Tibial nerve (tissue), 4 donors: Measurements from ENCODE around the gene MFGE8. TPM values are rescaled to one million over a fixed set of nuclear protein-coding genes. Genes with fewer than 3 reads are reported as not detected.

Source experiments
- DNase-seq, 2 donors: peaks; one replicate each; pipeline ENCODE4 v3.0.0-alpha.2; 2019; ENCODE audit warnings: low spot score in 2 of 2
- H3K27ac ChIP-seq, 4 donors: fragments of 200-600 bp; sonication (generic) in 3 of 4; one replicate each; pipeline ENCODE4 v1.5.1; 2017 to 2019; ENCODE audit warnings: mild to moderate bottlenecking in 1 of 4
- H3K27me3 ChIP-seq, 2 donors: fragments of 200-600 bp; sonication (generic) in 1 of 2; one replicate each; pipeline versions ENCODE4 v1.5.1 to v1.6.0; 2017 to 2019
- H3K36me3 ChIP-seq, 3 donors: fragments of 200-600 bp; sonication (generic); one replicate each; pipeline ENCODE4 v1.5.1; 2018 to 2019
- H3K4me1 ChIP-seq, 4 donors: fragments of 200-600 bp; sonication (generic) in 3 of 4; one replicate each; pipeline ENCODE4 v1.5.1; 2017 to 2019
- H3K4me3 ChIP-seq, 4 donors: fragments of 200-600 bp; sonication (generic) in 3 of 4; one replicate each; pipeline ENCODE4 v1.5.1; 2017 to 2019; ENCODE audit warnings: mild to moderate bottlenecking in 1 of 4, moderate library complexity in 1 of 4
- H3K9me3 ChIP-seq, 4 donors: fragments of 200-600 bp; sonication (generic) in 3 of 4; one replicate each; pipeline ENCODE4 v1.5.1; 2017 to 2019
- EP300 ChIP-seq, 2 donors: sonication (generic); formaldehyde crosslinking; IDR thresholded peaks; one replicate each; pipeline ENCODE4 v1.6.1; 2017; ENCODE audit warnings: antibody characterized with exemption in 2 of 2, mild to moderate bottlenecking in 1 of 2
- POLR2A ChIP-seq, 2 donors: fragments of 450-650 bp; IDR thresholded peaks; one replicate each; pipeline ENCODE4 v1.6.1; 2017; ENCODE audit warnings: antibody characterized with exemption in 2 of 2, mild to moderate bottlenecking in 2 of 2, moderate library complexity in 2 of 2
- WGBS, 2 donors: methylation state at CpG; one replicate each; pipeline ENCODE4 v1.1.5; 2018; 5-methylcytosine and 5-hydroxymethylcytosine counted together
- total RNA-seq, 4 donors: library from RNA; depleted of rRNA; stranded (reverse); fragments of >200 nt; gene quantifications; one replicate each; pipeline ENCODE4 v1.1.0, GENCODE V29; 2016
- TF ChIP-seq, protein P1 (sequence below), 5 experiments: fragments of 200-600 bp in 3 of 5; fragments of 450-650 bp in 2 of 5; sonication (generic) in 3 of 5; IDR thresholded peaks; one replicate each; pipeline ENCODE4 v1.5.1; 2016 to 2019; ENCODE audit warnings: antibody characterized with exemption in 5 of 5, mild to moderate bottlenecking in 3 of 5, moderate library complexity in 2 of 5

Gene MFGE8
- total RNA-seq, 4 donors from 2014 or later = 349 to 553 (median 488) TPM

DNA sequence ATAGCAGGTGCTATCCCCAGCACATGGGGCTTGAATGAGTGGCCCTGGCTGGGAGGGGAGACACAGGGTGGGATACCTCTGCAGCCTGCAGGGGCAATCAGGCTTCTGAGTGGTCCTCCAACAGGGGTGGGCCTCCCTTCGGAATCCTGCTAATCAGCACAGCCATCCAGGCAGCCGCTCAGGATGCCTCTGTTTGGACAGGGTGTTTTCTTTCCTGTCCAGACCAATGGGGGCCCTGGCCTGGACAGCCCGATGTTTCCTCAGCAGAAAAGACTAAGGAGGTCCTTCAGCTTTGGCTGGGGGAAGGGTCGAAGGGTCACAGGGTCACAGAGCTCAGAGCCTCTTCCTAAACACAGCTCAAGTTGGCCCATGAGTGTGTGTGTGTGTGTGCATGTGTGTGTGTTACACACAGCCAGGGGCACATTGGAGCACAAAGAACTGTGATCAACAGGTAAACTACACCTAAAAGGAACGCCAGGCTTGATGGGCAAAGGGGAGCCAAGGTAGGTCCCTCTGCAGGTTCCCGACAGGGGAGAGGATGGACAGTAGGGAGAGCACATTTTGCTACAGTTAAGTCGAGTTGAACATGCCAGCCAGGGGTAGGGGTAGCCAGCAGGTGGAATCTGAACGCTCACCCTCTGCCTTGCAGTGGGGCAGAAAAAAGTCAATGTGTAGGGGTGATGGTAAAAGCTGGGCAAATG lies 16.7 kb downstream of the MFGE8 start:
- no peak for DNase-seq
- Histone ChIP-seq H3K4me3 (no peak overlapping the region), H3K27me3 (peaks cover 0 to 28% of the 10 kb centered on the region in 2 donors), H3K36me3 (peaks cover 0 to 25% (median 0%) of the 10 kb centered on the region in 3 donors), H3K27ac (peak overlapping the region in 2 of 4 donors; percentile 66 to 84), H3K9me3 (no peaks in the 10 kb centered on the region), H3K4me1 (peaks cover 0 to 36% (median 23%) of the 10 kb centered on the region in 4 donors)
- TF ChIP-seq, protein P1, sequence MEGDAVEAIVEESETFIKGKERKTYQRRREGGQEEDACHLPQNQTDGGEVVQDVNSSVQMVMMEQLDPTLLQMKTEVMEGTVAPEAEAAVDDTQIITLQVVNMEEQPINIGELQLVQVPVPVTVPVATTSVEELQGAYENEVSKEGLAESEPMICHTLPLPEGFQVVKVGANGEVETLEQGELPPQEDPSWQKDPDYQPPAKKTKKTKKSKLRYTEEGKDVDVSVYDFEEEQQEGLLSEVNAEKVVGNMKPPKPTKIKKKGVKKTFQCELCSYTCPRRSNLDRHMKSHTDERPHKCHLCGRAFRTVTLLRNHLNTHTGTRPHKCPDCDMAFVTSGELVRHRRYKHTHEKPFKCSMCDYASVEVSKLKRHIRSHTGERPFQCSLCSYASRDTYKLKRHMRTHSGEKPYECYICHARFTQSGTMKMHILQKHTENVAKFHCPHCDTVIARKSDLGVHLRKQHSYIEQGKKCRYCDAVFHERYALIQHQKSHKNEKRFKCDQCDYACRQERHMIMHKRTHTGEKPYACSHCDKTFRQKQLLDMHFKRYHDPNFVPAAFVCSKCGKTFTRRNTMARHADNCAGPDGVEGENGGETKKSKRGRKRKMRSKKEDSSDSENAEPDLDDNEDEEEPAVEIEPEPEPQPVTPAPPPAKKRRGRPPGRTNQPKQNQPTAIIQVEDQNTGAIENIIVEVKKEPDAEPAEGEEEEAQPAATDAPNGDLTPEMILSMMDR (IDR thresholded peaks at IDR 0.05) = no peak
- no peak for TF ChIP-seq POLR2A (IDR thresholded peaks at IDR 0.05)
- TF ChIP-seq EP300 (IDR thresholded peaks at IDR 0.05) = no peak
- 62 to 64% methylated on average over 8 of the region's 8 CpGs for whole genome bisulfite sequencing, 2 donors

DNA sequence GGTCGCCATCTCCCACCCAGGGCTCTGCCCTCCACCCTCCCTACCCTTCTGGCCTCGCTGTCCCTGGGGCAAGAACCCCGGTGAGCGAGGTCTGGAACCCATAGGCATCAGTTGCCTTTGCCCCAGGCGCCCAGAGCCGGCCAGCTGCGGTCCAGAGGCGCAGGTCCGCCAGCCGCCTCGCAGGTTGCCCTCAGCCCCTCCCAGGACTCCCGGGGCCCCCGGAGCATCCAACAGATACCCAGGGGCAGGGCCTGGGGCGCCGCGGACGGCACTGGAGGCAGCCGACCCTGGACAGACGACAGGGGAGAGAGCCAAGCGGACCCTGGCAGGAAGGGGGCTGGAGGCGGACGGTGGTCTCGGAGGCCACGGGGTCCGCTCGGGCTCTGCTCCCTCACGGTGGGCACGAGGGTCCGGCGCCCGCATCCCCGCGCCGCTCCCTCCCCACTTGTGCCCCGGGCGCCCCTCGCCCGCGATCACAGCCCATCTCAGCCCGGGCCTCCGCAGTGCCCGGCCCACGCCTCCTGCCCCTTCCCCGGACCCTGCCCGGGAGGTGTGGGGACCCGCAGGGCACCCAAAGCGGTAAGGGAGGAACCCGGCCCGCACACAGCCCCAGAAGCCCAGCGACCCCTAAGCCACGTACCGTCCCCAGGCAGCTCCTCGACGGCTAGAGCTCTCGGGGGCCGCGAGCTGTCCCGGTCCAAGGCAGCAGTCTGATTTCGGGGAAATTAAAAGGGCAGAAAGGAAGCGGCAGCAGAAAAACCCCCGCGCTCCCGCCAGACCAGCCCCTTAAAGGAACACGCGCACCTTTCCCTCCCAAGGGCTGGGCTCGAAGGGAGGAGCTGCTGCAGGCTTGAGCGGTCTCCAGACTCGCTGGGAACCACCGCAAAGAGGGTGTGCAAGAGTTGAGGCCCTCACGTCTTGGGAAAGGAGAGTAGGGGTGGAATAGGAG lies 18.1 kb downstream of the MFGE8 start, which contains the start of gene HAPLN3:
Gene HAPLN3, minus strand, starts transcription at position 726 of the 949 bp plus-strand sequence. CDS start 8,246 bp downstream, outside the sequence.
- H3K27ac ChIP-seq = peak within 1 kb of the TSS in 1 of 4 donors; percentile 10
- no peaks in the 10 kb centered on the region for H3K9me3 ChIP-seq
- peak within 1 kb of the TSS; percentile 18 to 55 (median 36) for H3K4me3 ChIP-seq
- no peak for DNase-seq
- H3K27me3 ChIP-seq = peaks cover 0 to 28% of the 10 kb centered on the region in 2 donors
- peaks cover 0 to 13% (median 0%) of the 10 kb centered on the region in 3 donors for H3K36me3 ChIP-seq
- TF ChIP-seq, protein P1 (IDR thresholded peaks at IDR 0.05) = no peak
- no peak for TF ChIP-seq EP300 (IDR thresholded peaks at IDR 0.05)
- no peak for TF ChIP-seq POLR2A (IDR thresholded peaks at IDR 0.05)
- peaks cover 0 to 36% (median 23%) of the 10 kb centered on the region in 4 donors for H3K4me1 ChIP-seq
- WGBS, 2 donors = 1 to 2% methylated on average over 22 to 61 of the region's 70 CpGs

DNA sequence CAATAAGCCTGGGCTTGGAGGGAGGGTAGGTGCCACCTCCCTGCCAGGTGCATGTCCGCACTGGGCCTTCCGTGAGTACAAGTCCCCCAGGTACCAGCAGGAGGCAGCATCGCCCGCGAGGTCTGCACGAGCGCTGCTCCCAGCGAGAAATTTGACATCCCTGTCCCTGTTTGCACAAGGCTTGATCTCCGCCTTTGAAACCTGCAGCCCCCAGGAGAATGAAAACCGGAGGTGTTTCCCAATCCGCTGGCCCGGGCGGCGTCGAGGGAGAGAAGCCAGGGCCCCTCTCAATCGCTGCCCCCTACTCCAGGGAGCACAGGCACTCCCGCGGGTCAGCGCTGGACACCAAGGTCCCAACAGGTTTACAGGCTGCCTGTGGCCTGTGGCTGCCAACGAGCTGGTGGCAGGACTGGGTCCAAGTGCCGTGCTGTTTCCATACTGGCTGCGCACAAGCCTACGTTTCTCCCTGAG lies 18.8 kb downstream of the MFGE8 start:
- Histone ChIP-seq H3K27ac (no peak overlapping the region), H3K9me3 (no peaks in the 10 kb centered on the region), H3K4me1 (peaks cover 0 to 36% (median 23%) of the 10 kb centered on the region in 4 donors), H3K4me3 (peak overlapping the region; percentile 13 to 55 (median 36)), H3K27me3 (peaks cover 0 to 28% of the 10 kb centered on the region in 2 donors), H3K36me3 (peaks cover 0 to 8% (median 0%) of the 10 kb centered on the region in 3 donors)
- peak in 1 of 2 donors; percentile 51 for DNase-seq
- TF ChIP-seq EP300 (IDR thresholded peaks at IDR 0.05) (no peak), POLR2A (IDR thresholded peaks at IDR 0.05) (no peak)
- TF ChIP-seq, protein P1 (IDR thresholded peaks at IDR 0.05) = peak; percentile 35 to 57 (median 52)
- 2 to 6% methylated on average over 20 to 23 of the region's 23 CpGs for whole genome bisulfite sequencing, 2 donors

DNA sequence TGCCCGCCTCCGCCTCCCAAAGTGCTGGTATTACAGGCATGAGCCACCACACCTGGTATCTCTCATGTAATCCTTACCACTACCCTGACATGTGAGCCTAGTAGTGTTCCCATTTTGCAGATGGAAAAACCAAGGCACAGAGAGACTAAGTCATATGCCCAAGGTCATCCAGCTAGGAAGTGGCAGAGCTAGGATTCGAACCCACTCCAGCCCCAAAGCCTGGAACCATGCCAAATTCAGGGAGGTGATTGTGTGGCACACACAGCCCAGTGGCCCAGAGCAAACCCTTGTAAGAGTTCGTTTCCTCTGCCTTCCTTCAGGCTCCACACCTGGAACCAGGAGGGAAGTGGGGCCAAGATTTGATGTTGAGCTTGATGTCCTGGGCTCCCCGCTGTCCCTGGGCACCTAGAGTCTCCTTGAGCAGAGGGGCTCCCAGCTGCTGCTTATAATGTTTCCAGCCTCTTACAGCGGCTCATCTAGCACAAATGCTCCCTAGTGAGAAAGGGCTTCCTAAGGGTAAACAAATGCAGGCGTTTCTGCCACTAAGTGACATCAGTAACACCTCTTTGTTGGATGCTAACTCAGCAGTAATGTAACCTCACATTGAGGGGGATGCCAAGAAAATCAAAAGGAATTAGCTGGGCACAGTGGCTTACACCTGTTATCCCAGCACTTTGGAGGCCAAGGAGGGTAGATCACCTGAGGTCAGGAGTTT lies 21.5 kb downstream of the MFGE8 start:
- Histone ChIP-seq H3K27ac (no peak overlapping the region), H3K27me3 (peaks cover 0 to 28% of the 10 kb centered on the region in 2 donors), H3K36me3 (no peaks in the 10 kb centered on the region), H3K4me3 (no peak overlapping the region), H3K9me3 (no peaks in the 10 kb centered on the region), H3K4me1 (peaks cover 0 to 23% (median 14%) of the 10 kb centered on the region in 4 donors)
- no peak for DNase-seq
- TF ChIP-seq POLR2A (IDR thresholded peaks at IDR 0.05) (no peak), EP300 (IDR thresholded peaks at IDR 0.05) (no peak)
- TF ChIP-seq, protein P1 (IDR thresholded peaks at IDR 0.05) = no peak
- 85 to 86% methylated on average over 7 of the region's 7 CpGs for WGBS, 2 donors
